ENCODE data around the gene XPO1.
"Not testable (repeated sequence)": the region's sequence is repeated elsewhere in the genome, so short reads cannot be mapped to it uniquely, and the experiment has no call there.

The XPO1 gene

DNA sequence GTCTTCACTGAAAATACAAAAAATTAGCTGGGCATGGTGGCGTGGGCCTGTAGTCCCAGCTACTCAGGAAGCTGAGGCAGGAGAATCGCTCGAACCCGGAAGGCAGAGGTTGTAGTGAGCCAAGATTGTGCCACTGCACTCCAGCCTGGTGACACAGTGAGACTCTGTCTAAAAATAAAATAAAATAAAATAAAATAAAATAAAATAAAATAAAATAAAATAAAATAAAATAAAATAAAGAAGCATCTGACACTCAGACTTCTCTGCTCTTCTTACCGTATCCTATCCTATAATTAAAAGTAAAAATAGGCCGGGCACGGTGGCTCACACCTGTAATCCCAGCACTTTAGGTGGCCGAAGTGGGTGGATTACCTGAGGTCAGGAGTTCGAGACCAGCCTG, 46.2 kb upstream of the XPO1 start:
- not testable (repeated sequence) for H3K4ac ChIP-seq (ENCODE audit: low read depth in 1 of 2, low read length in 2 of 2); H3K18ac ChIP-seq (ENCODE audit: low read depth in 1 of 2, low read length in 2 of 2); H3K9ac ChIP-seq (ENCODE audit: low read length); H3K9me3 ChIP-seq (ENCODE audit: control insufficient read depth, low read length); H2AFZ ChIP-seq (ENCODE audit: low read depth, low read length); H3K4me1 ChIP-seq (ENCODE audit: control insufficient read depth, insufficient read depth, low read depth, low read length); H4K91ac ChIP-seq (ENCODE audit: low read length); H2BK12ac ChIP-seq (ENCODE audit: low read length in 2 of 2); H2BK15ac ChIP-seq (ENCODE audit: low read depth, poor library complexity, severe bottlenecking); H2BK5ac ChIP-seq (ENCODE audit: low read depth, low read length, poor library complexity, severe bottlenecking); H3K27ac ChIP-seq (ENCODE audit: low read length, poor library complexity, severe bottlenecking); H4K8ac ChIP-seq (ENCODE audit: low read length); H2AK5ac ChIP-seq (ENCODE audit: low read length, severe bottlenecking); H3K14ac ChIP-seq (ENCODE audit: low read length in 2 of 2); H3K36me3 ChIP-seq (ENCODE audit: control insufficient read depth in 1 of 2, insufficient read depth in 2 of 2, low read depth in 1 of 2, low read length in 2 of 2); H3K4me2 ChIP-seq (ENCODE audit: low read length, poor library complexity, severe bottlenecking); H3K27me3 ChIP-seq (ENCODE audit: control insufficient read depth in 1 of 2, insufficient read depth in 1 of 2, low read length in 2 of 2); H3K4me3 ChIP-seq (ENCODE audit: insufficient read depth in 1 of 2, low read depth in 1 of 2, low read length in 2 of 2); H2BK120ac ChIP-seq (ENCODE audit: low read depth, low read length); H3K79me1 ChIP-seq (replicated peaks; ENCODE audit: low read length, poor library complexity, severe bottlenecking); DNase-seq; H3K23ac ChIP-seq (ENCODE audit: low read length in 2 of 2)
- WGBS, result 99% methylated on average over 7 of the region's 9 CpGs

DNA sequence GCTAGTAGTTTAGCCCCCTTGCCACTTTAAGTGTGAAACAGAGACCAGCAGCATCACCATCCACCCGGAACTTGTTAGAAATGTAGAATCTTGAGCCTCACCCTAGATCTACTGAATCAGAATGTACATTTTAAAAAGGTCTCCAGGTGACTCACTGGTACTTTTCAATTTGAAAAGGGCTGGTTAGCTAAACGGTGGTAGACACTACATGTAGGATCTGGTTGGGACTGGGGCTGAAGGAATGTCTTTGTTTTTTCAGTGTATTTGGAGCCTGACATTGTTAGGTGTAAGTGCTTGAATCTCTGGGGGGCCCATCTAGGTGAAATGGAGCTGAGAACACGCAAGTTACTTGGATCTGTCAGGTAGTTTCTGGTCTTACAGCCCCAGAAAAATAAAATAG, 44.0 kb upstream of the XPO1 start:
- DNase-seq, result no peak
- no peak overlapping the region for H2AFZ ChIP-seq (ENCODE audit: low read depth, low read length)
- no peaks in the 10 kb centered on the region for H3K27me3 ChIP-seq (ENCODE audit: control insufficient read depth in 1 of 2, insufficient read depth in 1 of 2, low read length in 2 of 2)
- no peak overlapping the region for H3K4ac ChIP-seq (ENCODE audit: low read depth in 1 of 2, low read length in 2 of 2)
- no peak overlapping the region for H2AK5ac ChIP-seq (ENCODE audit: low read length, severe bottlenecking)
- no peak overlapping the region for H4K8ac ChIP-seq (ENCODE audit: low read length)
- no peak overlapping the region for H3K23ac ChIP-seq (ENCODE audit: low read length in 2 of 2)
- no peak overlapping the region for H3K4me2 ChIP-seq (ENCODE audit: low read length, poor library complexity, severe bottlenecking)
- no peak overlapping the region for H2BK15ac ChIP-seq (ENCODE audit: low read depth, poor library complexity, severe bottlenecking)
- H2BK5ac ChIP-seq (ENCODE audit: low read depth, low read length, poor library complexity, severe bottlenecking), result no peak overlapping the region
- no peaks in the 10 kb centered on the region for H3K36me3 ChIP-seq (ENCODE audit: control insufficient read depth in 1 of 2, insufficient read depth in 2 of 2, low read depth in 1 of 2, low read length in 2 of 2)
- H3K18ac ChIP-seq (ENCODE audit: low read depth in 1 of 2, low read length in 2 of 2), result no peak overlapping the region
- WGBS, result 21% methylated on average over 2 of the region's 3 CpGs
- H2BK12ac ChIP-seq (ENCODE audit: low read length in 2 of 2), result no peak overlapping the region
- no peak overlapping the region for H3K4me3 ChIP-seq (ENCODE audit: insufficient read depth in 1 of 2, low read depth in 1 of 2, low read length in 2 of 2)
- no peak overlapping the region for H4K91ac ChIP-seq (ENCODE audit: low read length)
- no peak overlapping the region for H3K9ac ChIP-seq (ENCODE audit: low read length)
- H2BK120ac ChIP-seq (ENCODE audit: low read depth, low read length), result no peak overlapping the region
- H3K4me1 ChIP-seq (ENCODE audit: control insufficient read depth, insufficient read depth, low read depth, low read length), result no peaks in the 10 kb centered on the region
- H3K79me1 ChIP-seq (replicated peaks; ENCODE audit: low read length, poor library complexity, severe bottlenecking), result no peaks in the 10 kb centered on the region
- H3K14ac ChIP-seq (ENCODE audit: low read length in 2 of 2), result no peak overlapping the region
- no peak overlapping the region for H3K27ac ChIP-seq (ENCODE audit: low read length, poor library complexity, severe bottlenecking)
- H3K9me3 ChIP-seq (ENCODE audit: control insufficient read depth, low read length), result no peaks in the 10 kb centered on the region

DNA sequence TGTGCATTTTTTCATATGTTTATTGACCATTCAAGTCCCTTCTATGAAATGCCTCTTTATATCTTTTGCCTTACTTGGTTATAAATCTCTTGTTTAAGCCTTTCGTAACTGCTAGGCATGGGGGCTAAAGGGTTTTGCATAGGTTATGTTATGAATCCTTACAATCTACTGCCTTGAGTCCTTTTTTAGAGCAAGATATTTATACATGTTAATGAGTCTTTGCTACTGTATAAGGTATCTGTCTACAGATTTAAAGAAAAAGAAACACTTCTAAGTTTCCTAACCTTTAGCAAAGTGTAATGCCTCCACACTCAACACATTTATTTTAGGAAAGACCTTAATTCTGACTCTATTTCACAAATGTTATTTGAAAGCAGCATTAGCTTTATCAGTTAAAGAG, 43.6 kb upstream of the XPO1 start:
- Histone ChIP-seq H2BK12ac (ENCODE audit: low read length in 2 of 2) (no peak overlapping the region), H3K79me1 (replicated peaks; ENCODE audit: low read length, poor library complexity, severe bottlenecking) (no peaks in the 10 kb centered on the region), H4K91ac (ENCODE audit: low read length) (no peak overlapping the region), H2BK15ac (ENCODE audit: low read depth, poor library complexity, severe bottlenecking) (no peak overlapping the region), H2AK5ac (ENCODE audit: low read length, severe bottlenecking) (no peak overlapping the region), H3K23ac (ENCODE audit: low read length in 2 of 2) (no peak overlapping the region), H3K9me3 (ENCODE audit: control insufficient read depth, low read length) (no peaks in the 10 kb centered on the region), H3K14ac (ENCODE audit: low read length in 2 of 2) (no peak overlapping the region), H2BK120ac (ENCODE audit: low read depth, low read length) (no peak overlapping the region), H3K36me3 (ENCODE audit: control insufficient read depth in 1 of 2, insufficient read depth in 2 of 2, low read depth in 1 of 2, low read length in 2 of 2) (no peaks in the 10 kb centered on the region), H3K4me1 (ENCODE audit: control insufficient read depth, insufficient read depth, low read depth, low read length) (no peaks in the 10 kb centered on the region), H2BK5ac (ENCODE audit: low read depth, low read length, poor library complexity, severe bottlenecking) (no peak overlapping the region), H3K9ac (ENCODE audit: low read length) (no peak overlapping the region), H3K4me2 (ENCODE audit: low read length, poor library complexity, severe bottlenecking) (no peak overlapping the region), H3K27me3 (ENCODE audit: control insufficient read depth in 1 of 2, insufficient read depth in 1 of 2, low read length in 2 of 2) (no peaks in the 10 kb centered on the region), H3K18ac (ENCODE audit: low read depth in 1 of 2, low read length in 2 of 2) (no peak overlapping the region), H3K4ac (ENCODE audit: low read depth in 1 of 2, low read length in 2 of 2) (no peak overlapping the region), H3K27ac (ENCODE audit: low read length, poor library complexity, severe bottlenecking) (no peak overlapping the region), H3K4me3 (ENCODE audit: insufficient read depth in 1 of 2, low read depth in 1 of 2, low read length in 2 of 2) (no peak overlapping the region), H4K8ac (ENCODE audit: low read length) (no peak overlapping the region), H2AFZ (ENCODE audit: low read depth, low read length) (no peak overlapping the region)
- DNase-seq, result no peak
- no CpG with 5 or more reads among the region's 1 CpG for WGBS

DNA sequence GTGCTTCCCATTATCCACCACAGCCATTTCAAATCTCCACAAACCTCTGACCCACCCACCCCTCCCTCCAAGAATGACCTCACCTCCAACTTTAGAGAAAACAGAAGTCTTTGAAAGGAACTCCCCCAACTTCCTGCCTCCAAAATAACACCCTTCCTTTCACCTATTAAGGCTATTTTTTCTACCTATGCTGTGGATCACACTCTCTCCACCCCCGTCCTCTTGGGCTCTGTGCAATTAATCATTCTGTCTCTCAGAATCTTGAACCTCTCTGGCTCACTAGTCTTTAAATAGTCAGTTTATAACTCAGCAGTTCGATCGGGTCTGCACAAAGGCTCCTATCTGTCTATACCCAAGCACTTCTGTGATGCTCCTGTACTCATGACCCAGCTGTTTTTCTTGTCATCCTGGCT, 37.3 kb upstream of the XPO1 start:
- Histone ChIP-seq H3K4me2 (ENCODE audit: low read length, poor library complexity, severe bottlenecking) (no peak overlapping the region), H3K79me1 (replicated peaks; ENCODE audit: low read length, poor library complexity, severe bottlenecking) (no peaks in the 10 kb centered on the region), H4K8ac (ENCODE audit: low read length) (no peak overlapping the region), H3K27me3 (ENCODE audit: control insufficient read depth in 1 of 2, insufficient read depth in 1 of 2, low read length in 2 of 2) (no peaks in the 10 kb centered on the region), H2BK12ac (ENCODE audit: low read length in 2 of 2) (no peak overlapping the region), H2BK120ac (ENCODE audit: low read depth, low read length) (no peak overlapping the region), H3K18ac (ENCODE audit: low read depth in 1 of 2, low read length in 2 of 2) (peak overlapping the region in 1 of 2 experiments; percentile 12), H3K9me3 (ENCODE audit: control insufficient read depth, low read length) (no peaks in the 10 kb centered on the region), H3K27ac (ENCODE audit: low read length, poor library complexity, severe bottlenecking) (no peak overlapping the region), H2BK15ac (ENCODE audit: low read depth, poor library complexity, severe bottlenecking) (no peak overlapping the region), H3K36me3 (ENCODE audit: control insufficient read depth in 1 of 2, insufficient read depth in 2 of 2, low read depth in 1 of 2, low read length in 2 of 2) (no peaks in the 10 kb centered on the region), H3K23ac (ENCODE audit: low read length in 2 of 2) (no peak overlapping the region), H3K4me3 (ENCODE audit: insufficient read depth in 1 of 2, low read depth in 1 of 2, low read length in 2 of 2) (no peak overlapping the region), H2AK5ac (ENCODE audit: low read length, severe bottlenecking) (no peak overlapping the region), H3K14ac (ENCODE audit: low read length in 2 of 2) (no peak overlapping the region), H2AFZ (ENCODE audit: low read depth, low read length) (no peak overlapping the region), H2BK5ac (ENCODE audit: low read depth, low read length, poor library complexity, severe bottlenecking) (no peak overlapping the region), H3K9ac (ENCODE audit: low read length) (no peak overlapping the region), H3K4ac (ENCODE audit: low read depth in 1 of 2, low read length in 2 of 2) (no peak overlapping the region), H4K91ac (ENCODE audit: low read length) (no peak overlapping the region), H3K4me1 (ENCODE audit: control insufficient read depth, insufficient read depth, low read depth, low read length) (no peaks in the 10 kb centered on the region)
- WGBS, result 71% methylated on average over 3 of the region's 3 CpGs
- no peak for DNase-seq

Measured in mesenchymal stem cell (in vitro differentiated cells and primary cell).